Astrocyte (in vitro differentiated cells and primary cell): ENCODE measurements around the gene PRRX2. TPM values are rescaled to one million over a fixed set of nuclear protein-coding genes. Genes with fewer than 3 reads are reported as not detected.

Experiments used
- DNase-seq: peaks from one replicate; pipeline ENCODE4 v3.0.0-alpha.2; 2010; ENCODE audit warnings: low read depth
- FAIRE-seq: peaks from 2 replicates; lab custom pipeline; 2011; peaks lifted over from hg19 to GRCh38; lab: Jason Lieb, UNC
- H2AFZ ChIP-seq: 2 replicates; pipeline ENCODE4 v1.6.0; 2012; ENCODE audit warnings: low read depth, low read length, inconsistent platforms
- H3K27ac ChIP-seq: 2 replicates; pipeline ENCODE4 v1.5.1; 2011; ENCODE audit warnings: low read depth, low read length, inconsistent platforms
- H3K27me3 ChIP-seq: 2 replicates; pipeline ENCODE4 v1.6.0; 2011; ENCODE audit warnings: low read length, inconsistent platforms; ENCODE audit not compliant: insufficient read depth
- H3K36me3 ChIP-seq: 2 replicates; pipeline ENCODE4 v1.5.1; 2011; ENCODE audit warnings: low read length, inconsistent platforms; ENCODE audit not compliant: insufficient read depth
- H3K4me1 ChIP-seq: 2 replicates; pipeline ENCODE4 v1.5.1; 2011; ENCODE audit warnings: low read length, inconsistent platforms; ENCODE audit not compliant: insufficient read depth
- H3K4me2 ChIP-seq: 2 replicates; pipeline ENCODE4 v1.6.0; 2012; ENCODE audit warnings: low read length, inconsistent platforms
- H3K4me3 ChIP-seq: 2 replicates; pipeline ENCODE4 v1.5.1; 2011; ENCODE audit warnings: low read depth, mild to moderate bottlenecking, low read length, inconsistent platforms; ENCODE audit not compliant: insufficient read depth
- H3K79me2 ChIP-seq: 2 replicates; pipeline ENCODE4 v1.6.0; 2012; ENCODE audit warnings: mild to moderate bottlenecking, low read length, inconsistent platforms; ENCODE audit not compliant: insufficient read depth
- H3K9ac ChIP-seq: 2 replicates; pipeline ENCODE4 v1.6.0; 2012; ENCODE audit warnings: mild to moderate bottlenecking, low read length, inconsistent platforms
- H3K9me3 ChIP-seq: 2 replicates; pipeline ENCODE4 v1.5.1; 2012; ENCODE audit warnings: low read depth, mild to moderate bottlenecking, low read length, inconsistent platforms; ENCODE audit not compliant: insufficient read depth
- H4K20me1 ChIP-seq: 2 replicates; pipeline ENCODE4 v1.6.0; 2012; ENCODE audit warnings: low read length, inconsistent platforms; ENCODE audit not compliant: insufficient read depth
- H3K27ac Mint-ChIP-seq: one replicate; pipeline ENCODE4 v1.8.0; 2021; ENCODE audit warnings: mild to moderate bottlenecking, mixed read lengths; ENCODE audit not compliant: unreplicated experiment
- H3K27me3 Mint-ChIP-seq: one replicate; pipeline ENCODE4 v1.8.0; 2021; ENCODE audit warnings: low read depth, mixed read lengths; ENCODE audit not compliant: unreplicated experiment
- H3K36me3 Mint-ChIP-seq: one replicate; pipeline ENCODE4 v1.8.0; 2021; ENCODE audit warnings: low read depth, mixed read lengths; ENCODE audit not compliant: unreplicated experiment
- H3K4me1 Mint-ChIP-seq: one replicate; pipeline ENCODE4 v1.8.0; 2021; ENCODE audit warnings: low read depth, mixed read lengths; ENCODE audit not compliant: unreplicated experiment
- H3K4me3 Mint-ChIP-seq: one replicate; pipeline ENCODE4 v1.8.0; 2021; ENCODE audit warnings: mild to moderate bottlenecking, moderate library complexity, mixed read lengths; ENCODE audit not compliant: unreplicated experiment
- H3K9me3 Mint-ChIP-seq: one replicate; pipeline ENCODE4 v1.8.0; 2021; ENCODE audit warnings: mild to moderate bottlenecking, mixed read lengths; ENCODE audit not compliant: unreplicated experiment
- CTCF ChIP-seq: IDR thresholded peaks from 2 replicates; pipeline ENCODE4 v1.5.1; 2011; ENCODE audit warnings: low read depth, mild to moderate bottlenecking, inconsistent platforms, low read length, moderate library complexity; ENCODE audit not compliant: insufficient read depth
- EZH2 ChIP-seq: IDR thresholded peaks from 2 replicates; pipeline ENCODE4 v1.6.1; 2012; ENCODE audit warnings: mild to moderate bottlenecking, low read length, inconsistent platforms; ENCODE audit not compliant: insufficient read depth
- total RNA-seq: library from RNA; stranded (reverse); gene quantifications from 2 replicates; pipeline ENCODE4 v1.2.1, GENCODE V29; 2021

The PRRX2 gene
- total RNA-seq, 1 donor from 2014 or later: not detected

GRCh38 chr9:129731477-129732085 is 66.1 kb downstream of the PRRX2 start:
- no peak overlapping the region for H3K27ac ChIP-seq
- TF ChIP-seq CTCF (no peak), EZH2 (no peak)
- Mint-ChIP-seq H3K4me3 (no peak overlapping the region), H3K4me1 (no peaks in the 10 kb centered on the region), H3K9me3 (no peaks in the 10 kb centered on the region), H3K36me3 (no peaks in the 10 kb centered on the region), H3K27me3 (peaks cover 46% of the 10 kb centered on the region), H3K27ac (no peak overlapping the region)
- H3K4me2 ChIP-seq: no peak overlapping the region
- H3K4me1 ChIP-seq: no peaks in the 10 kb centered on the region
- no peak overlapping the region for H3K4me3 ChIP-seq
- peaks cover 17% of the 10 kb centered on the region for H3K27me3 ChIP-seq
- no peaks in the 10 kb centered on the region for H3K79me2 ChIP-seq
- FAIRE-seq: no peak
- H3K9me3 ChIP-seq: no peaks in the 10 kb centered on the region
- no peak overlapping the region for H2AFZ ChIP-seq
- no peak for DNase-seq
- H4K20me1 ChIP-seq: no peaks in the 10 kb centered on the region
- no peak overlapping the region for H3K9ac ChIP-seq
- H3K36me3 ChIP-seq: no peaks in the 10 kb centered on the region

GRCh38 chr9:129732100-129732499 is 66.7 kb downstream of the PRRX2 start:
- Mint-ChIP-seq H3K27me3 (peaks cover 46% of the 10 kb centered on the region), H3K27ac (no peak overlapping the region), H3K9me3 (no peaks in the 10 kb centered on the region), H3K4me1 (no peaks in the 10 kb centered on the region), H3K4me3 (no peak overlapping the region), H3K36me3 (no peaks in the 10 kb centered on the region)
- H3K27me3 ChIP-seq: peaks cover 20% of the 10 kb centered on the region
- H3K4me1 ChIP-seq: no peaks in the 10 kb centered on the region
- no peak overlapping the region for H3K4me3 ChIP-seq
- no peaks in the 10 kb centered on the region for H4K20me1 ChIP-seq
- H3K9ac ChIP-seq: no peak overlapping the region
- no peak for FAIRE-seq
- no peaks in the 10 kb centered on the region for H3K36me3 ChIP-seq
- H3K9me3 ChIP-seq: no peaks in the 10 kb centered on the region
- H2AFZ ChIP-seq: no peak overlapping the region
- no peaks in the 10 kb centered on the region for H3K79me2 ChIP-seq
- no peak for DNase-seq
- TF ChIP-seq EZH2: no peak
- no peak for TF ChIP-seq CTCF
- no peak overlapping the region for H3K4me2 ChIP-seq
- no peak overlapping the region for H3K27ac ChIP-seq

GRCh38 chr9:129732946-129733631 is 67.6 kb downstream of the PRRX2 start:
- H3K27me3 Mint-ChIP-seq: peaks cover 47% of the 10 kb centered on the region
- H4K20me1 ChIP-seq: no peaks in the 10 kb centered on the region
- TF ChIP-seq CTCF (no peak), EZH2 (no peak)
- H3K36me3 ChIP-seq: no peaks in the 10 kb centered on the region
- H3K79me2 ChIP-seq: no peaks in the 10 kb centered on the region
- H3K4me3 Mint-ChIP-seq: no peak overlapping the region
- H3K9me3 Mint-ChIP-seq: no peaks in the 10 kb centered on the region
- DNase-seq: no peak
- no peaks in the 10 kb centered on the region for H3K4me1 Mint-ChIP-seq
- H3K27me3 ChIP-seq: peaks cover 20% of the 10 kb centered on the region
- no peak overlapping the region for H2AFZ ChIP-seq
- no peak overlapping the region for H3K9ac ChIP-seq
- FAIRE-seq: no peak
- H3K9me3 ChIP-seq: no peaks in the 10 kb centered on the region
- no peaks in the 10 kb centered on the region for H3K36me3 Mint-ChIP-seq
- H3K4me1 ChIP-seq: peaks cover 4% of the 10 kb centered on the region
- H3K27ac ChIP-seq: no peak overlapping the region
- H3K27ac Mint-ChIP-seq: no peak overlapping the region
- no peak overlapping the region for H3K4me2 ChIP-seq
- H3K4me3 ChIP-seq: no peak overlapping the region
